H1 (cell line): ENCODE results near the gene PAWR. TPM values are rescaled to one million over a fixed set of nuclear protein-coding genes. Genes with fewer than 3 reads are reported as not detected.
A peak's percentile ranks its signal among the peaks of the same experiment; 100 is the strongest.

ENCODE experiments used
- CHD7 ChIP-seq: fragments of 300-600 bp; sonication (generic); IDR thresholded peaks from 2 replicates; pipeline ENCODE4 v1.7.1; 2012; ENCODE audit warnings: low read length, moderate library complexity, mild to moderate bottlenecking, inconsistent platforms; ENCODE audit not compliant: insufficient replicate concordance
- HDAC6 ChIP-seq: IDR thresholded peaks from one replicate; pipeline ENCODE4 v1.7.1; 2012; ENCODE audit warnings: low read depth, mild to moderate bottlenecking, inconsistent platforms, low read length, moderate library complexity
- KDM4A ChIP-seq: IDR thresholded peaks from one replicate; pipeline ENCODE4 v1.7.1; 2012; ENCODE audit warnings: low read depth, mild to moderate bottlenecking, moderate library complexity, low read length, inconsistent platforms; ENCODE audit not compliant: severe bottlenecking
- RNF2 ChIP-seq: fragments of 200-900, 300-1000 bp; sonication (generic); IDR thresholded peaks from 2 replicates; pipeline ENCODE4 v1.7.1; 2016; ENCODE audit warnings: borderline replicate concordance, low read depth, mild to moderate bottlenecking, antibody characterized with exemption, low read length; ENCODE audit not compliant: poor library complexity, severe bottlenecking; ENCODE audit errors: missing control alignments
- polyA plus RNA-seq, 7 experiments: library from polyadenylated mRNA; depleted of rRNA in 3 of 7; stranded (reverse) in 5 of 7; unstranded in 2 of 7; fragments of >200 nt in 5 of 7; fragments of 200-250 nt in 2 of 7; gene quantifications; 1 replicate in 5 of 7; 2 replicates in 1 of 7; 4 replicates in 1 of 7; pipeline versions ENCODE4 v1.2.1 to v1.2.3, GENCODE V29; 2011 to 2013; ENCODE audit warnings: missing spikeins in 2 of 7, mixed read lengths in 2 of 7
- total RNA-seq: library from RNA; stranded (reverse); fragmentation: NEBNext Ultra II Directional; extraction: Animal tissue kit (Norgen Biotek cat#: 25700); gene quantifications from 2 replicates; pipeline ENCODE4 v1.2.1, GENCODE V29; 2021
- TF ChIP-seq, protein P1 (sequence below): IDR thresholded peaks from 2 replicates; pipeline ENCODE4 v1.6.1; 2012; ENCODE audit warnings: inconsistent platforms
- TF ChIP-seq, protein P2 (sequence below): IDR thresholded peaks from 2 replicates; pipeline ENCODE4 v1.6.1; 2012; ENCODE audit warnings: inconsistent platforms
- TF ChIP-seq, protein P3 (sequence below): IDR thresholded peaks from 2 replicates; pipeline ENCODE4 v1.6.1; 2011; ENCODE audit warnings: low read length, improper control_type of control experiment

The PAWR gene
- total and polyA plus RNA-seq, 2 of the 8 experiments (the other 6 are each of a cell fraction or from before 2014, with no cell fraction given), result 28.3 to 327 TPM

GRCh38 chr12:79689477-79690141, 1.2 kb downstream of the PAWR start (continued):
- TF ChIP-seq CHD7 (no peak), KDM4A (peak; percentile 55), RNF2 (no peak), HDAC6 (no peak)
- TF ChIP-seq, protein P1, sequence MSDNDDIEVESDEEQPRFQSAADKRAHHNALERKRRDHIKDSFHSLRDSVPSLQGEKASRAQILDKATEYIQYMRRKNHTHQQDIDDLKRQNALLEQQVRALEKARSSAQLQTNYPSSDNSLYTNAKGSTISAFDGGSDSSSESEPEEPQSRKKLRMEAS, result peak; percentile 89
- TF ChIP-seq, protein P2, sequence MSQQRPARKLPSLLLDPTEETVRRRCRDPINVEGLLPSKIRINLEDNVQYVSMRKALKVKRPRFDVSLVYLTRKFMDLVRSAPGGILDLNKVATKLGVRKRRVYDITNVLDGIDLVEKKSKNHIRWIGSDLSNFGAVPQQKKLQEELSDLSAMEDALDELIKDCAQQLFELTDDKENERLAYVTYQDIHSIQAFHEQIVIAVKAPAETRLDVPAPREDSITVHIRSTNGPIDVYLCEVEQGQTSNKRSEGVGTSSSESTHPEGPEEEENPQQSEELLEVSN, result 0 out of 2 replicates have a peak, but pooled peaks have one; percentile 9
- TF ChIP-seq, protein P3, sequence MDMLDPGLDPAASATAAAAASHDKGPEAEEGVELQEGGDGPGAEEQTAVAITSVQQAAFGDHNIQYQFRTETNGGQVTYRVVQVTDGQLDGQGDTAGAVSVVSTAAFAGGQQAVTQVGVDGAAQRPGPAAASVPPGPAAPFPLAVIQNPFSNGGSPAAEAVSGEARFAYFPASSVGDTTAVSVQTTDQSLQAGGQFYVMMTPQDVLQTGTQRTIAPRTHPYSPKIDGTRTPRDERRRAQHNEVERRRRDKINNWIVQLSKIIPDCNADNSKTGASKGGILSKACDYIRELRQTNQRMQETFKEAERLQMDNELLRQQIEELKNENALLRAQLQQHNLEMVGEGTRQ, result no peak; the same call in 1 of the 2 replicates
